SK-N-SH (cell line): ENCODE measurements around the gene UMOD. TPM values are rescaled to one million over a fixed set of nuclear protein-coding genes. Genes with fewer than 3 reads are reported as not detected.

Source experiments
- CTCF ChIA-PET: fragments of 300-600, 350-600 bp; formaldehyde crosslinking; extraction: SDS; loops from one replicate; lab custom pipeline; 2021; lab: Yijun Ruan, JAX
- POLR2A ChIA-PET: fragments of 350-600 bp; sonication (Branson Sonifier 250); formaldehyde crosslinking; extraction: SDS; loops from one replicate; lab custom pipeline; 2020; ENCODE audit warnings: antibody characterized with exemption, inconsistent platforms; lab: Yijun Ruan, JAX
- DNase-seq: peaks from one replicate; pipeline ENCODE4 v3.0.0; 2012
- H2AFZ ChIP-seq: fragments of 200-600 bp; sonication (generic); 2 replicates; pipeline ENCODE4 v1.8.1; 2016; ENCODE audit warnings: antibody characterized with exemption, mild to moderate bottlenecking, low read depth
- H3F3A ChIP-seq: fragments of 200-600 bp; sonication (generic); replicated peaks from 2 replicates; pipeline ENCODE3; 2016; ENCODE audit warnings: antibody characterized with exemption, mild to moderate bottlenecking; ENCODE audit not compliant: insufficient read depth
- H3K27ac ChIP-seq, 2 experiments: fragments of 200-500 bp in 1 of 2; fragments of 200-600 bp in 1 of 2; sonication (Bioruptor generic) in 1 of 2; sonication (generic), shearing (Covaris generic) in 1 of 2; 2 replicates each; pipeline versions ENCODE4 v1.5.1 to v1.6.1; 2014 to 2016; ENCODE audit warnings: low read depth in 2 of 2, inconsistent platforms in 1 of 2, low read length in 1 of 2, mild to moderate bottlenecking in 1 of 2, mixed read lengths in 1 of 2
- H3K27me3 ChIP-seq: fragments of 200-600 bp; sonication (generic), shearing (Covaris generic); 2 replicates; pipeline ENCODE4 v1.6.1; 2016; ENCODE audit warnings: mixed run types; ENCODE audit not compliant: insufficient read depth
- H3K36me3 ChIP-seq, 2 experiments: fragments of 200-500 bp in 1 of 2; fragments of 200-600 bp in 1 of 2; sonication (Bioruptor generic) in 1 of 2; sonication (generic) in 1 of 2; replicated peaks in 1 of 2; 2 replicates each; pipeline versions ENCODE3 to v1.5.1; 2014 to 2016; ENCODE audit warnings: low read length in 1 of 2, mild to moderate bottlenecking in 1 of 2; ENCODE audit not compliant: insufficient read depth in 2 of 2, control insufficient read depth in 1 of 2
- H3K4me1 ChIP-seq, 2 experiments: fragments of 200-500 bp in 1 of 2; fragments of 200-600 bp in 1 of 2; sonication (Bioruptor generic) in 1 of 2; sonication (generic), shearing (Covaris generic) in 1 of 2; 2 replicates each; pipeline versions ENCODE4 v1.5.1 to v1.6.1; 2014 to 2016; ENCODE audit warnings: low read depth in 1 of 2, low read length in 1 of 2, mixed run types in 1 of 2; ENCODE audit not compliant: insufficient read depth in 2 of 2, control insufficient read depth in 1 of 2
- H3K4me2 ChIP-seq: fragments of 200-600 bp; sonication (generic), shearing (Covaris generic); 2 replicates; pipeline ENCODE4 v1.6.1; 2017; ENCODE audit warnings: mixed run types
- H3K4me3 ChIP-seq, 2 experiments: fragments of 200-500 bp in 1 of 2; fragments of 200-600 bp in 1 of 2; sonication (Bioruptor generic) in 1 of 2; sonication (generic), shearing (Covaris generic) in 1 of 2; 2 replicates each; pipeline versions ENCODE4 v1.5.1 to v1.8.1; 2014 to 2016; ENCODE audit warnings: low read depth in 2 of 2, inconsistent platforms in 1 of 2, low read length in 1 of 2, mild to moderate bottlenecking in 1 of 2, mixed read lengths in 1 of 2, moderate library complexity in 1 of 2
- H3K79me2 ChIP-seq: fragments of 200-600 bp; sonication (generic); 2 replicates; pipeline ENCODE4 v1.8.1; 2017; ENCODE audit warnings: mild to moderate bottlenecking; ENCODE audit not compliant: insufficient read depth
- H3K9ac ChIP-seq: fragments of 200-600 bp; sonication (generic); 2 replicates; pipeline ENCODE4 v1.6.1; 2017; ENCODE audit warnings: mixed run types
- H3K9me2 ChIP-seq: fragments of 200-600 bp; sonication (generic); 2 replicates; pipeline ENCODE4 v1.6.1; 2017; ENCODE audit warnings: mixed run types
- H3K9me3 ChIP-seq: fragments of 200-600 bp; sonication (generic); 2 replicates; pipeline ENCODE4 v1.6.1; 2017; ENCODE audit warnings: mixed run types, mild to moderate bottlenecking, moderate library complexity
- H4K20me1 ChIP-seq: fragments of 200-600 bp; sonication (generic); 2 replicates; pipeline ENCODE4 v1.6.1; 2017; ENCODE audit warnings: mild to moderate bottlenecking, mixed run types; ENCODE audit not compliant: insufficient read depth
- CTCF ChIP-seq: fragments of 200-600 bp; sonication (generic); IDR thresholded peaks from 2 replicates; pipeline ENCODE4 v1.6.1; 2017; ENCODE audit warnings: antibody characterized with exemption, mild to moderate bottlenecking, moderate library complexity
- EZH2phosphoT487 ChIP-seq: fragments of 200-600 bp; sonication (generic); IDR thresholded peaks from 2 replicates; pipeline ENCODE4 v1.6.1; 2017; ENCODE audit warnings: low read depth, mixed run types, mild to moderate bottlenecking, antibody characterized with exemption, moderate library complexity, borderline replicate concordance
- FOSL2 ChIP-seq: IDR thresholded peaks from 2 replicates; pipeline ENCODE4 v1.4.0; 2012; ENCODE audit warnings: low read depth, mild to moderate bottlenecking, moderate library complexity, borderline replicate concordance
- FOXM1 ChIP-seq: IDR thresholded peaks from 2 replicates; pipeline ENCODE4 v1.4.0; 2012; ENCODE audit warnings: low read depth, mild to moderate bottlenecking
- GABPA ChIP-seq: IDR thresholded peaks from 2 replicates; pipeline ENCODE4 v1.4.0; 2012; ENCODE audit warnings: low read depth, mild to moderate bottlenecking
- IRF3 ChIP-seq: fragments of 150-350 bp; IDR thresholded peaks from 2 replicates; pipeline ENCODE4 v1.6.1; 2016; ENCODE audit warnings: mild to moderate bottlenecking, low read depth, low read length
- JUND ChIP-seq: IDR thresholded peaks from 2 replicates; pipeline ENCODE4 v1.4.0; 2012
- MAX ChIP-seq: IDR thresholded peaks from 2 replicates; pipeline ENCODE4 v1.4.0; 2012; ENCODE audit warnings: low read depth
- MEF2A ChIP-seq: IDR thresholded peaks from 2 replicates; pipeline ENCODE4 v1.4.0; 2012; ENCODE audit warnings: low read depth, borderline replicate concordance
- NFIC ChIP-seq: IDR thresholded peaks from 2 replicates; pipeline ENCODE4 v1.4.0; 2012; ENCODE audit warnings: borderline replicate concordance
- NRF1 ChIP-seq: IDR thresholded peaks from 2 replicates; pipeline ENCODE4 v1.6.1; 2012; ENCODE audit warnings: low read depth, mild to moderate bottlenecking, low read length
- PBX3 ChIP-seq: IDR thresholded peaks from 2 replicates; pipeline ENCODE4; 2012
- POLR2AphosphoS5 ChIP-seq: IDR thresholded peaks from 2 replicates; pipeline ENCODE4 v1.6.1; 2012; ENCODE audit warnings: low read depth, low read length
- RAD21 ChIP-seq: IDR thresholded peaks from 2 replicates; pipeline ENCODE4 v1.6.1; 2012; ENCODE audit warnings: mild to moderate bottlenecking, low read length
- RCOR1 ChIP-seq: fragments of 150-350 bp; IDR thresholded peaks from 2 replicates; pipeline ENCODE4 v1.6.1; 2017; ENCODE audit warnings: antibody characterized with exemption, low read length
- REST ChIP-seq: IDR thresholded peaks from 2 replicates; pipeline ENCODE4 v1.6.1; 2012; ENCODE audit warnings: mild to moderate bottlenecking, low read depth, low read length, moderate library complexity
- RFX5 ChIP-seq: IDR thresholded peaks from 2 replicates; pipeline ENCODE4 v1.6.1; 2012; ENCODE audit warnings: mild to moderate bottlenecking, improper control_type of control experiment, low read length
- SMC3 ChIP-seq: IDR thresholded peaks from 2 replicates; pipeline ENCODE4 v1.6.1; 2012; ENCODE audit warnings: low read depth, low read length, improper control_type of control experiment
- TAF1 ChIP-seq: IDR thresholded peaks from 2 replicates; pipeline ENCODE4 v1.6.1; 2012; ENCODE audit warnings: low read depth, mild to moderate bottlenecking, low read length, moderate library complexity, borderline replicate concordance
- TEAD4 ChIP-seq: IDR thresholded peaks from 2 replicates; pipeline ENCODE4 v1.4.0; 2012; ENCODE audit warnings: mild to moderate bottlenecking, borderline replicate concordance; ENCODE audit not compliant: insufficient read depth
- YY1 ChIP-seq: IDR thresholded peaks from 2 replicates; pipeline ENCODE4 v1.4.0; 2012; ENCODE audit warnings: low read depth, mild to moderate bottlenecking
- WGBS: methylation state at CpG from one replicate; pipeline ENCODE4 v1.1.6; 2017; ENCODE audit warnings: low lambda C conversion rate; 5-methylcytosine and 5-hydroxymethylcytosine counted together
- polyA plus RNA-seq, 3 experiments: library from polyadenylated mRNA; depleted of rRNA; stranded (reverse); fragments of >200 nt; gene quantifications; 2 replicates each; pipeline ENCODE4 v1.2.3, GENCODE V29; 2012

Gene UMOD
- polyA plus RNA-seq, 1 of the 3 experiments (the other 2 are of a cell fraction): not detected

- Histone ChIP-seq H2AFZ (no peak overlapping the region), H3K4me1 (no peaks in the 10 kb centered on the region), H3K9me3 (no peaks in the 10 kb centered on the region), H3K36me3 (no peaks in the 10 kb centered on the region), H3K9ac (no peak overlapping the region), H3K4me3 (no peak overlapping the region), H3K79me2 (no peaks in the 10 kb centered on the region), H3F3A (no peaks in the 10 kb centered on the region)
- CTCF ChIA-PET: interaction anchor here (0.9 to 2.9 kb wide), 3 partner anchors 14 to 69 kb away, joined by 3 to 8 read pairs (median 7); no protein-coding TSS in a partner anchor
- POLR2A ChIA-PET: no interaction called here
- no peak for TF ChIP-seq NFIC
- TF ChIP-seq MAX: no peak
- no peak for TF ChIP-seq SMC3
- no peak for TF ChIP-seq TEAD4
- TF ChIP-seq, all 33 proteins: peak for 0
- Histone ChIP-seq H3K4me2 (no peak overlapping the region), H3K27ac (no peak overlapping the region), H3K9me2 (no peaks in the 10 kb centered on the region), H4K20me1 (no peaks in the 10 kb centered on the region), H3K27me3 (no peaks in the 10 kb centered on the region)
- DNase-seq: no peak
- WGBS: 3% methylated on average over 9 of the region's 9 CpGs
Observed at GRCh38 chr16:20369452-20370054, 17.0 kb upstream of the UMOD start.

GRCh38 chr16:20364051-20364450 lies 11.5 kb upstream of the UMOD start:
- POLR2A ChIA-PET: no interaction called here
- CTCF ChIA-PET: interaction anchor here (1.8 to 4.3 kb wide), 2 partner anchors 19 to 22 kb away, joined by 5 to 18 read pairs; no protein-coding TSS in a partner anchor
- no peak for TF ChIP-seq NRF1
- no peak for TF ChIP-seq YY1
- TF ChIP-seq MEF2A: no peak
- TF ChIP-seq RFX5: no peak
- no peak for TF ChIP-seq GABPA
- TF ChIP-seq PBX3: no peak
- TF ChIP-seq TAF1: no peak
- TF ChIP-seq REST: no peak
- no peak for TF ChIP-seq FOSL2
- TF ChIP-seq POLR2AphosphoS5: no peak
- TF ChIP-seq RCOR1: no peak
- no peak for TF ChIP-seq EZH2phosphoT487
- no peak for TF ChIP-seq FOXM1
- no peak for TF ChIP-seq CTCF
- TF ChIP-seq JUND: no peak
- TF ChIP-seq IRF3: no peak
- no peak for TF ChIP-seq NFIC
- TF ChIP-seq RAD21: no peak

More at GRCh38 chr16:20364051-20364450, 11.5 kb upstream of the UMOD start:
- no peak overlapping the region for H3K4me3 ChIP-seq
- WGBS: 9% methylated on average over 3 of the region's 3 CpGs
- peaks cover 6% of the 10 kb centered on the region; the same call in 1 of the 2 replicates for H3K27me3 ChIP-seq
- no peak for DNase-seq
- H3F3A ChIP-seq: no peaks in the 10 kb centered on the region
- H3K36me3 ChIP-seq: no peaks in the 10 kb centered on the region
- no peak overlapping the region for H3K9ac ChIP-seq
- H3K4me2 ChIP-seq: no peak overlapping the region
- no peaks in the 10 kb centered on the region for H3K9me2 ChIP-seq
- no peak overlapping the region for H2AFZ ChIP-seq
- no peaks in the 10 kb centered on the region for H3K9me3 ChIP-seq
- no peaks in the 10 kb centered on the region for H3K79me2 ChIP-seq
- H3K4me1 ChIP-seq: no peaks in the 10 kb centered on the region
- no peaks in the 10 kb centered on the region for H4K20me1 ChIP-seq
- no peak overlapping the region for H3K27ac ChIP-seq
